Head of caudate nucleus (tissue), 42 donors: ENCODE data around the gene FOXA3.
"Not testable (repeated sequence)": the region's sequence is repeated elsewhere in the genome, so short reads cannot be mapped to it uniquely, and the experiment has no call there.

Experiments used
- DNase-seq, 42 donors: peaks; one replicate each; pipeline versions ENCODE4 v3.0.0 to v3.0.0-alpha.2; 2020 to 2021; ENCODE audit warnings: mixed read lengths in 7 of 42
- intact Hi-C: fragments of 100-400 bp; cut with DNase I; formaldehyde crosslinking; loops from one replicate; pipeline ENCODE4 v1.15.0; 2022

FOXA3 gene

DNA sequence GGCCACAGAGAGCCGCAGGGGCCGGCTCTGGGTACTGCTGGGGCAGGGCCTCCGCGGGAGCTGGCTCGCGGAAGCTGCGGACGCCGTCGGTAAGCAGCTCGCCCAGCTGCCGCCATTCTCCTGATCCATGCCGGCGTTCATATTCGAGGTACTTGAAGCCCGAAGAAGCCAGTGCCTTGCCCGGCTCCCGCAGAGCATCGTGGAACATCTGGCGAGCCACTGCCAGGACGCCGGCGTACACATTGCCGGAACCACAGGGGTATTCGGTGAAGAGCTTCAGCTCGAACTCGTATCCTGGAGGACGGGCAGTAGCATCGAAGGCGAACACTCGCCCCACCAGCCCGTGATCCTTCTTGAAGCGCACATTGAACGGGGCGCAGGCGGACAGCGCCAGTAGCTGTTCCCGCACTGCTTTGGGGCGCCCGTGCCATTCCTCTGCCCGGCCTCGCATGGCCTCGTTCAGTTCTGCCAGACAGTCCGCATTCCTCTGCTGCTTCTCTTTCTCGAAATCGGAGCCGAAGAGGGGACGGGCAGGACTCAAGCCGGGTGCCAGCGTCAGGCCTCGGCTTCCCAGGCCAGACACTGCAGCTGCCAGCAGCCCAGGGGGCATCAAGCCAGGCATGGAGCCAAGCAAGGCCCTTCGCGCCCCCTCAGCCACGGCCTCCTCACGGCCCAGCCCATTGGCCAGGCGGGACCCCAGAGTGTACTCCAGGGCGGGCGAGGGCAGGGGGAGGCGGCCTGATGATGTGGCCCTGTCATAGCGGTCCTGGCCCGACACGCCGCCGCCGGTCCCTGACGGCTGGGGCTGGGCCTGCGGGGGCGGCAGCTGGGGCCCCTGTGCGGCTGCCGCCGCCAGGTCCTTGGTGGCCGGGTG is 20.8 kb downstream of the FOXA3 start:
- peak in 1 of 42 donors; percentile 19 for DNase-seq
- intact Hi-C loops = loop anchor here (10.0 kb wide), 1 partner anchor 130 kb away; no protein-coding TSS in a partner anchor

DNA sequence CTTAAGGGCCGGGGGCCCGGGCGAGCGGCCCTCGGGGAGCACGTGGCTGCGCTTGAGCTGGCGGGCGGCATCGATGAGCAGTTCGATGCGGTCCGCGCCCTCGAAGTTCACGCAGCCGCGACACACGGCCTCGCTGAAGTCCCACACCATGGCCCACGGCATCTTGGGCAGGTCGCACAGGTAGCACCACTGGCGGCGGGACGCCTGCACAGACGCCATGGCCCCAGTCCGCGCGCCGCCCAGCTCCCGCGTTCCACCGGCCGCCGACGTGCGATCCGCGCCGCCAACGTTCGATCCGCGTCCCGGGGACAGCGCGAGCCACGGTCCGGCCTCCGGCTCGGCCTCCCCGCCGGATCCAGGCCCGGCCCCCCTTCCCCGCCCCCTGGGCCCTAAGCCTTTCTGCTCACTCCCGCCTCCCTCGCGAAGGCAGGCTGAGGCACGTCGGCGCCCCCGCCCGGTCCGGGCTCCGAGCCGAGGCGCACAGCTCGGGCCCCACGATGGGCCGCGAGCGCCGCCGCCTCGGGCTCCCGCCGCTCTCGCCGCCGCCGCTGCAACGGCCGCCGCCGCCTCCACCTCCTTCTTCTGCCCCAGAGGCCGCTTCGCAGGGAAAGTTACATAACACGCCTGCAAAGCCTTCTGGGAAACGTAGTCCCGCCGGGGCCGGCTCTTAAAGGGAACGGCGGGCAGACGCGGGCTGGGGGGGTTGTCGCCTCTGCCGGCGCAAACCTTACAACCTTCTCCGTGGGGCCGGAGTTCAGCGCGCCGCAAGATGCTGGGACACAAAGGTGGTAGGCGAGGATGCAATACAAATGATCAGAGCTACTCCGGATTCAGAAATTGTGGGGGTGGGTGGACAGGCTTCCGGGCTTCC is 21.7 kb downstream of the FOXA3 start, which contains the start of gene IRF2BP1:
Gene IRF2BP1, minus strand, starts transcription at position 586 of the 871 bp plus-strand sequence. Its CDS starts 367 bp downstream, at position 219.
- DNase-seq = peak; percentile 89 to 98 (median 95)
- intact Hi-C loops = loop anchor here (1.0 to 10.0 kb wide), 3 partner anchors 17 to 129 kb away; partner anchors contain the start of genes MYPOP and SYMPK

DNA sequence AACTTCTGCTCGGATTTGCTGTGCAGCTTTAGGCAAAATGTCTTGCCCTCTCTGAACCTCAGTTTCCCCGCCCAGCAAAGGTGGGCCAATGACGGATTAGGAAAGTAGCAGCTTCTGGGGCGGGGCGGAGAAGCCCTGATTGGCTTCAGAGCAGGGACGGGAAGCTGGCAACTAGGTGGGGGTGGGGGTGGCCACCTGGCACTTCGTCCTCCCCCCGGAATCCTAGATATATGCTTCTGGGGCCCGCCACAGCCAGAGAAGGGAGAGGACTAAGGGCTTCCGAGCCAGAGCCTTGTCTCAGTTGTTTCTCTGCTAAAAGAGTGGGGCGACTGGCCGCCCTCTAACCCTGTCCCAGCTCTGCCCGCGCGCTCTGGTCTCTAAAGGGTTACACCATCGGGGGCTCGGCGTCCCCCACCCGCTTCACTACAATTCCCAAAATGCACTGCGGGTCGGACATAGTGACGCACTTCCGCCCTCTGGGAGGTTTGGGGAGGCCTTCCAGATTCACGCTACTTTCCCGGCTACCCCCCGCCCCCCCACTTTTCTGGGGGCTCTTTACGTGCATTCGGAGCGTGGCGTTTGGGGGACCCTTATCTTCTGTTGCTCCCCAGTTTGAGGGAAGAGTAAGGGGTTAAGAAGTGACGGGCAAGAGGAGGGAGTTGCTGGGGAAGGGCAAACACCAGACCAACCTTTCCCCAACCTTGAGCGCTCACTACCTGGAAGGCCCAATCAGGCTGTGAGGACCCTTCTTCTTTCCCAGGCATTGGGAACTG is 22.5 kb downstream of the FOXA3 start:
- peak; percentile 81 to 97 (median 92) for DNase-seq
- intact Hi-C loops = loop anchor here (1.0 to 10.0 kb wide), 3 partner anchors 16 to 128 kb away; partner anchors contain the start of genes MYPOP and SYMPK

DNA sequence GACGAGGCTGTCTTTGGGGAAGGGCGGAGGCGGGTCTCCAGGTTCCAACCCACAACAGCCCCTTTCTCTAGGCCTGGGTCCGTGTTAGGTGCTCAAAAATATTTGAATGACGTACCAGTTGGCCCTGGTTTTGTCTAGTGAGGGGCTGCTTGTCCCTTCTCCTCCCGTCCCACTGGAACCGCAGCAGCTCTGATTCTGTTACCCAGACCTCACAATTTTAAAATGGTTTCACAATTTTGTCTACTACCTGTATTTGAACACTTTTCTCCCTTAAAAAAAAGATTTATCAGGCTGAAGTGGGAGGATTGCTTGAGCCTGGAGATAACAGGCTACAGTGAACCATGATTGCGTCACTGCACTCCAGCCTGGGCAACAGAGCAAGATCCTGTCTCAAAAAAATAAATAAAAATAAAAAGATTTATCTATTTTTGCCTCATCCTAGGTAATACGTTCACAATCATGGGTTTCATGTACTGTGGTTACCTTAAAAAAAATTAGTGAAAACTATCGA is 23.1 kb downstream of the FOXA3 start:
- peak in 1 of 42 donors; percentile 28 for DNase-seq
- intact Hi-C loops = loop anchor here (2.0 to 10.0 kb wide), 2 partner anchors 24 to 128 kb away; partner anchors contain the start of gene SYMPK

DNA sequence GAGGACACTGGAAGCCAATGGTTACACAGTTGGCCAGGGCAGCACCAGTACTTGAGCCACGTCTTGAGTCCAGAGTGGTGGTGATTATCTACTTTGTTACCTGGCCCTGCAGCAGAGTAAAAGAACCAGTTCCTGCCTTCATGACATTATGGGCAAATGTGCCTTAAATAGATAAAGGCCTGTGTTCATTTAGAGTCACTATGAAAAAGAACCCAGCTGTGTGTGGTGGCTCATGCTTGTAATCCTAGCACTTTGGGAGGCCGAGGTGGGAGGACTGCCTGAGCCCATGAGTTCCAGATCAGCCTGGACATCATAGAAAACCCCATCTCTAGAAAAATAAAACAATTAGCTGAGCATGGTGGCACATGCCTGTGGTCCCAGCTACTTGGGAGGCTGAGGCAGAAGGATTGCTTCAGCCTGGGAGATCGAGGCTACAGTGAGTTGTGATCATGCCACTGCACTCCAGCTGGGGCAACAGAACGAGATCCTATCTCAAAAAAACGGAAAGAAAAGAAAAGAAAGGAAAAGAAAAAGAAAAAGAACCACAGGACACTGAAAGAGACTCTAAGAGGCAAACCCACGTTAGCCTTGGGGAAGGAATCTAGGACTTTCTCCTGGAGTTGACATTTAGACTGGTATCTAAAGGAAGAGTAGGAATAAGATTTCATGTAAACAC is 25.2 kb downstream of the FOXA3 start:
- no peak for DNase-seq
- intact Hi-C loops = loop anchor here (10.0 kb wide), 1 partner anchor 125 kb away; no protein-coding TSS in a partner anchor

DNA sequence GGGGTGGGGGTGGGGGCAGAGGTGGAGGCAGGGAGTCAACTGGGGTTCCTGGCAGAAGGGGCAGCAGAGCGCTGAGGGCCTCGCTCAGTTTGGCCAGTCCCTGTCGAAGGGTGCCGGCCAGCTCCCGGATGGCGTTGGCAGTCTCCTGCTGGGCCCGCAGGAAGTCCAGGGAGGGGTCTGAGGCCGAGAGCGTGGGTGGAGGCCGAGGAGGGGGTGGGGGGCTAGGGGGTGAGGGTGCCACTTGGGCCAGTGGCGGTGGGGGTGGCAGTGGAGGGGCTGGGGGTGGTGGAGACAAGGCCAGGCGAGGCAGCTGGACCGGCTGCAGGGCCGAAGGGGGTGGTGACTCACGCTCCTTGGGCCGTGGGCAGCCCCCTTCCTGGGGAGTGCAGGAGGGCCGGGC is 26.8 kb downstream of the FOXA3 start:
- intact Hi-C loops = no loop called here
- DNase-seq = no peak

DNA sequence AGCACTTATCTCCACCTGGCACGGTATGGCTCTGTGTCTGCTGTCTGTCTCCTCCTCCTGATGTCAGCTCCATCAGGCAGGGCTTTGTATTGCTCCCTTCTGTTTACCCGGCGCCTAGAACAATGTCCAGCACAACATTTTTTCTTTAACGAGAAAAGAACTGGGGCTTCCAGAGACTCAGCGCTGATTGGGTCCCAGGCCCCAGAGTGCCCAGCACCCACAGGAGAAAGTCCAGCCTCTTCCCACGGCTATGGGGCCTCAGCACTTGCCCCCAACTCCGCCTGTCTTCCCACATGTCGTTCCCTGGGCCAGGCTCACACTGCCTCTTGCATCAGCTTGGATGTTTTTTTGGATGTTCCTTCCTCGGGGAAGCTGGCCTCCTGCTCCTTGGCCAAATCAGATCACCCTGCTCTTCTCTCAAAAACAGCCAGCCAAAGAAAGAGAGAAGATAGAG is 31.4 kb downstream of the FOXA3 start:
- intact Hi-C loops = no loop called here
- no peak for DNase-seq

DNA sequence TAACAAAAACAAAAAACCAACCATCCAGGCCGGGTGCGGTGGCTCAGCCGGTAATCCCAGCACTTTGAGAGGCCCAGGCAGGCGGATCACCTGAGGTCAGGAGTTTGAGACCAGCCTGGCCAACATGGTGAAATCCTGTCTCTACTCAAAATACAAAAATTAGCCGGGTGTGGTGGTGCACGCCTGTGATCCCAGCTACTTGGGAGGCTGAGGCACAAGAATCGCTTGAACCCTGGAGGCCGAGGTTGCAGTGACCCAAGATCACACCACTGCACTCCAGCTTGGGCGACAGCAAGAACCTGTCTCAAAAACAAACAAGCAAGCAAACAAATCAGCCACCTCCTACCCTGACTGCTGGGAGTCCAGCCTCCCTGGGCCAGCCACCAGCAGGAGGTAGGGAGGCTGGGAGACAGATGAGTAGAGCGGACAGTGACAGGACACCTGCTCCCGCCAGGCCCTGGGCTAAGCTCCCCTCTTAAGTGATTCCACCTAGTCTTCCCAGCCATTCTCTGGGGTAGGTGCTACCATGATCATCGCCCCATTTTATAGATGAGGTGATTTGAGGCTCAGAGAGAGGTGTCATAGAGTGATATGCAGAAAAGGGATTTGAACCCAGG is 32.0 kb downstream of the FOXA3 start:
- intact Hi-C loops, DNase-seq: not testable (repeated sequence)

DNA sequence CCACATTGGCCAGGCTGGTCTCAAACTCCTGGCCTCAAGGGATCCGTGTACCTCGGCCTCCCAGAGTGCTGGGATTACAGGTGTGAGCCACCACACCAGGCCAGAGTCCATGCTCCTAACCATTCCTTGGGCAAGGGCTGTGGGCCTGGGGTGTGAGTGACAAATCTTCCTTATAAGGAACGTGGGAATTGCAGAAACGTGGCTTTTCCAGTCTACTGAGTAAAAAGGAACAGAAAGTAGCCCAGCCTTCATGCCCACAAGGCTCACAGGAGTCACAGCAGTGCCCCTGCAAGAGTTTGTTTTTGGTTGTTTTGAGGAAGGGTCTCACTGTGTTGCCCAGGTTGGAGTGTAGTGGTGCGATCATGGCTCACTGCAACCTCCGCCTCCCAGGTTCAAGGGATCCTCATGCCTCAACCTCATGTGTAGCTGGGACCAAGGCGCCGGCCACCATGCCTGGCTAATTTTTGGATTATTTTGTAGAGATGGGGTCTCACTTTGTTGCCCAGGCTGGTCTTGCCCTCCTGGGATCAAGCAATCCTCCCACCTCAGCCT is 33.2 kb downstream of the FOXA3 start:
- intact Hi-C loops = no loop called here
- no peak for DNase-seq

DNA sequence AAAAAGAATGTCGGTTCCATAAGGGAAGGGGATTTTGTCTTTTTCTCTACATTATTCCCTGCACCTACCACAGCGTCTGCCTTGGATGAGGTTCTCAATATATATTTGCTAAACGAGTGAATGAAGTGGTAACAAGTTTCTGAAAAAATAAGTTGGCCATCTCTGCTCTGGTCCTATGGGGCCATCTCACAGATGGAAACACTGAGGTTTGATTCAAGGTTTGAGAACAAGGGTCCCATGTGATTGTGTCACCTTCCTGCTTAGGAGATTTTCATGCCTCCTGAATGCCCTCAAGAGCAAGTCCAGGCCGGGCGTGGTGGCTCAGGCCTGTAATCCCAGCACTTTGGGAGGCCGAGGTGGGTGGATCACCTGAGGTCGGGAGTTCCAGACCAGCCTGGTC is 35.1 kb downstream of the FOXA3 start:
- no peak for DNase-seq
- intact Hi-C loops = no loop called here

DNA sequence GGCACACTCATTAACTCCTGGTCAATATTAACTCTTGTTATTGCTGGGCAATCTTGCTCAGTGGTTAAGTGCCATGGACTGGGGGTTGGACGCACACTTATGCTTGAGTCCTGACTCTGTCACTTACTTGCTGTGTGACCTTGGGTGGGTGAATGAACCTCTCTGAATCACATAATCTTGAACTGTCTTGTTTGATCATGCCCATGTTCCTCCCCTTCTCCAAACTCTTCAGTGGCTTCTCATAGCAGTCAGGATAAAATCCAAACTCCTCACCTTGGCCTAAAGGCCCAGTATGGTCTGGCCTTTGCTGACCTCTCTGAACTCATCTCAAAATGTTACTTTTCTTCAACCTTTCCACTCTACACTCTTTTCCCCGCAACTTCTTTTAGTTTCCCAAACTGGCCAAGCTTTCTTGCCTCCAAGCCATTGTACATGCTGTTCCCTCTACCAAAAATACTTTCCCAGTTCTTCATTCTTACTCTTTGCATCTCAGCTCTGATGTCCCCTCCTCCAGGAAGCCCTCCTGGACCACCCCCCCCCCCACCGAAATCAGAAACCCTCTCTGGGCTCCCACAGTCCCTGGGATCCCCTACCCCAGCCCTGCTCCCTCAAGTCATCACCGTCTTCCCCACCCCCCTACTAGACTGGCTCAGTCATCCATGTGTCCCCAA is 35.9 kb downstream of the FOXA3 start:
- DNase-seq = no peak
- intact Hi-C loops = no loop called here

DNA sequence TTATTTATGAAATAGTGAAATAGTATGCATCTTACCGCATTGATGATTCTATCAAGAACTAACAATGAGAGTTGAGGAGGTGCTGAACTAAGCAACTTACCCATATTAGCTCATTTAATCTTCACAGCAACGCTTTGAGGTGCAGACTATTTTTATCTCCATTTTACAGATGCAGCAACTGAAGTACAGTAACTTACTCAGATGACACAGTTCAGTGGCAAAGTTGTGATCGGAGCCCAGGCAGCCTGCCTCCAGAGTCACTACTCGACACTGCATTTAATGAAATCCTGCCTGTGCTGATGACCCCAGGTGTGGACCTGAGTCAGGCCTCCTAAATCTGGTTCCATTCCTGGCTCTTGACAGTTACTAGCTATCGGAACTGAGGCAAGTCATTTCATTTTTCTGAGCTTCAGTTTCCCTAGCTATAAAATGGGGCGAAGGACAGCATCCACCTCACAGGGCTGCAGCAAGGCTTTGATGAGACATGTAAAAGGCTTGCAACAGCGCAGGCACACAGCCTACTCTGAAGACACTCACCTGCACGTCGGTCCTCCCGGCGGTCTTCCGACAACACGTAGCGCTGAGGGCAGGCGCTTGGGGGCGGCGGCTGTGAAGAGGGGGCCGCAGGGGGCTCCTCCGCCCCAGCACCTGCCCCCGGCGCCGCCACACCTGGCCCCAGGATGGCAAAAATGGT is 36.8 kb downstream of the FOXA3 start:
- intact Hi-C loops = no loop called here
- DNase-seq = peak in 3 of 42 donors; percentile 22 to 31 (median 25)

DNA sequence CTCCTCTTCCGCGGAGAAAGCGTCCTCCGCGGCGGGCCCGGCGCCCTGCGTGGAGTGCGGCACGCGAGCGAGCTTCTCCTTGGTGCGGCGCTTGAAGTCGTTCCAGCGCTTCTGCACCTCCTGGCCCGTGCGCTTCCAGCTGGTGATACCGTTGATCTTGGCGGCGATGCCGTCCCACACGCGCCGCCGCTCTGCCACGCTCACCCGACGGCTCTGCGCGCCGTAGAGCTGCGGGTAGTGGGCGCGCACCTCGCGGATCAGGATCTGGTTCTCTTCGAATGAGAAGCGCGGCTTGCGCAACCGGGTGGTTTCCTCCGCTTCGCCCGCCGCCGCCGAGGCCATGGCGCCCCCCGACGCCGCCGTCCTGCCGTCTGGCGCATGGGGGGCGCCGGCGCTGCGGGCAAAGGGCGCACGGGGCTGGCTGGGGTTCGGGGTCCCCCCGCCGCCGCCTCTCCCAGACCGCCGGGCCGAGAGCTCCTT is 37.3 kb downstream of the FOXA3 start:
- peak in 23 of 42 donors; percentile 16 to 63 (median 41) for DNase-seq
- intact Hi-C loops = no loop called here

DNA sequence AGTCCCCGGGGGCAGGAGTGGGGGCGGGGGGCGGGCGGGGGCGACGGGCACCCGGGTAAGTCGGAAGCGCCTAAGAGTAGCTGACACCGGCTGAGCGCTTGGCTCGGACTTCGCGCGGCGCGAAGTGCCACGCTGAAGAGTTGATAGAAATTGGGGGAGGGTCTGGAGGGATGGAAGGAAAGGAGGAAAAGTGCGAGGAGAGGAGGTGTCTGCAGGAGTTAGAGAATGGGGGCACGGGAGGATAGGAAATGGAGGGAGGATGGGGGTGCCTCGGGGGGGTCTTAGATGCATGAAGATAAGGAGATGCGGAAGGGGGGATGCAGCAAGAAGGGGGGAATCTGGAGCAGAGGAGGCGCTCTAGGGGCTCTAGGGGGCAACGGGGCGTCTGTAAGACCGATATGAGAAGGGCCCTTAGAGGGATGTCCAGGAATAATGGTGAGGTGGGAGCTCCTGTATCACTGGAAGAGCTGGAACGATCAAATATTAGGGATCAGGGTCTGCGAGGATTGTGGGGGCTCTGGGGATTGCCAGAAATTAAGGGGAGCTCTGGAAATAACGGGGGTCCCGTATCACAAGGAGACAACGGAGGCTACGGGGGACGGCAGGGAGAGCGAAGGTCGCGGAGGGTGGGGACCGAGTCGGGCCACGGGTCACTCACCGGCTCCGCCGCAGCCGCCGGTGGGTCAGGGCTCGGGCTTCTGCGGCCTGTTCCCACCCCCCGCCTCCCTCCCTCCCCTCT is 38.0 kb downstream of the FOXA3 start, which contains the start of gene MYPOP:
Gene MYPOP, minus strand, starts transcription at position 702 of the 739 bp plus-strand sequence. CDS start 840 bp downstream, outside the sequence.
- intact Hi-C loops = loop anchor here (1.0 kb wide), 1 partner anchor 16 kb away; the partner anchor contains the start of gene IRF2BP1
- no peak for DNase-seq
